HCT116 (cell line): ENCODE data around the gene CDK5R1.

Source experiments
- ATF3 ChIP-seq: IDR thresholded peaks from 2 replicates; pipeline ENCODE4 v1.6.1; 2012
- CEBPB ChIP-seq: IDR thresholded peaks from 2 replicates; pipeline ENCODE4 v1.6.1; 2012; ENCODE audit warnings: low read depth
- CTCF ChIP-seq, 3 experiments: fragments of 200-600 bp in 1 of 3; sonication (generic) in 1 of 3; IDR thresholded peaks in 2 of 3; conservative IDR thresholded peaks in 1 of 3; 2 replicates each; pipeline ENCODE4 v1.5.1; 2012 to 2017; ENCODE audit warnings: low read depth in 2 of 3, low read length in 2 of 3, antibody characterized with exemption in 1 of 3, borderline replicate concordance in 1 of 3, control low read depth in 1 of 3, mild to moderate bottlenecking in 1 of 3, mixed read lengths in 1 of 3, mixed run types in 1 of 3, moderate library complexity in 1 of 3; ENCODE audit not compliant: insufficient read depth in 1 of 3
- EZH2 ChIP-seq: fragments of 200-600 bp; sonication (generic); IDR thresholded peaks from 2 replicates; pipeline ENCODE4 v1.6.1; 2017; ENCODE audit warnings: antibody characterized with exemption, mixed run types
- EZH2phosphoT487 ChIP-seq: fragments of 200-600 bp; IDR thresholded peaks from 2 replicates; pipeline ENCODE4 v1.6.1; 2018; ENCODE audit warnings: antibody characterized with exemption, borderline replicate concordance
- FOSL1 ChIP-seq: IDR thresholded peaks from 2 replicates; pipeline ENCODE4 v1.6.1; 2012; ENCODE audit warnings: low read depth
- MAX ChIP-seq: IDR thresholded peaks from 2 replicates; pipeline ENCODE4 v1.6.1; 2012
- POLR2A ChIP-seq: IDR thresholded peaks from 2 replicates; pipeline ENCODE4 v1.7.0; 2011; ENCODE audit warnings: borderline replicate concordance; ENCODE audit not compliant: insufficient read depth, insufficient read length; ENCODE audit errors: extremely low read depth
- POLR2AphosphoS5 ChIP-seq: IDR thresholded peaks from 2 replicates; pipeline ENCODE4 v1.6.1; 2011; ENCODE audit warnings: mild to moderate bottlenecking, low read depth, low read length, moderate library complexity
- RAD21 ChIP-seq: IDR thresholded peaks from 2 replicates; pipeline ENCODE4 v1.6.1; 2012; ENCODE audit warnings: low read depth, mild to moderate bottlenecking
- SP1 ChIP-seq: IDR thresholded peaks from 2 replicates; pipeline ENCODE4 v1.6.1; 2012; ENCODE audit warnings: low read depth
- YY1 ChIP-seq: IDR thresholded peaks from 2 replicates; pipeline ENCODE4 v1.6.1; 2011; ENCODE audit warnings: low read length, low read depth, moderate library complexity, mild to moderate bottlenecking; ENCODE audit not compliant: insufficient replicate concordance; ENCODE audit errors: extremely low read depth
- ZNF274 ChIP-seq: fragments of 200-500 bp; sonication (Bioruptor generic); IDR thresholded peaks from 2 replicates; pipeline ENCODE4 v1.6.1; 2014; ENCODE audit warnings: mild to moderate bottlenecking, low read depth, low read length, inconsistent platforms

GRCh38 chr17:32533296-32533695 lies 46.5 kb downstream of the CDK5R1 start:
- TF ChIP-seq RAD21, result no peak
- TF ChIP-seq YY1, result no peak
- no peak for TF ChIP-seq EZH2phosphoT487
- TF ChIP-seq CTCF (IDR thresholded peaks at IDR 0.05 in 2 of 3, conservative IDR thresholded peaks at IDR 0.05 in 1 of 3; ENCODE audit: borderline replicate concordance in 1 of 3, insufficient read depth in 1 of 3, low read depth in 2 of 3, low read length in 2 of 3), result no peak
- no peak for TF ChIP-seq EZH2
- no peak for TF ChIP-seq POLR2AphosphoS5
- TF ChIP-seq FOSL1, result no peak
- no peak for TF ChIP-seq POLR2A
- TF ChIP-seq CEBPB, result no peak
- TF ChIP-seq SP1, result no peak
- TF ChIP-seq ATF3, result no peak
- TF ChIP-seq MAX, result no peak
- TF ChIP-seq ZNF274, result no peak
